DLD1 (cell line): Measurements from ENCODE around the gene ARL1.
"Not testable (repeated sequence)": the region's sequence is repeated elsewhere in the genome, so short reads cannot be mapped to it uniquely, and the experiment has no call there.

Experiments used
- in situ Hi-C: cut with HindIII; loops from 2 replicates; pipeline ENCODE4 v1.10.0; 2017; ENCODE audit warnings: low sequenced_read_pairs

The ARL1 gene

GRCh38 chr12:101407436-101408345 is at the start of gene ARL1:
TSS of gene ARL1 (minus strand) at chr12:101407772. CDS start at chr12:101407645, 127 bp downstream.
- in situ Hi-C loops: no loop called here

DNA sequence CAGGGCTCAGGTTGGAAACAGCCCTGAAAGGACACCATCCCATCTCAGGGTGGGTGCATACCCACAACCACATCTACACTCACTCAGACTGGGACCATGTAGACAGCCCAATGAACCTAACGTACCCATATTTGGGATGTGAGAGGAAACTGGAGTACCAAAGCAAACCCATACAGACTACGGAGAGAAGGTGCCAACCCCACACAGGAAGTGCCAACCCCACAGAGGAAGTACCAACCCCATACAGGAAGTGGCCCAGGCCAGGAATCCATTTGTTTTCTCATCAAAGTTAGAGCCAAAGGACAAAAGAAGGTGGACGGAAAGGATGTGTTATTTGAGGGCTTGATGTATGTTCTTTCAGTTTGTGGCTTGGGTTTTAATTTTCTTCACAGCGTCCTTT is 48.1 kb upstream of the ARL1 start:
- in situ Hi-C loops: no loop called here

GRCh38 chr12:101441461-101442224 is 34.1 kb upstream of the ARL1 start:
- in situ Hi-C loops: no loop called here

DNA sequence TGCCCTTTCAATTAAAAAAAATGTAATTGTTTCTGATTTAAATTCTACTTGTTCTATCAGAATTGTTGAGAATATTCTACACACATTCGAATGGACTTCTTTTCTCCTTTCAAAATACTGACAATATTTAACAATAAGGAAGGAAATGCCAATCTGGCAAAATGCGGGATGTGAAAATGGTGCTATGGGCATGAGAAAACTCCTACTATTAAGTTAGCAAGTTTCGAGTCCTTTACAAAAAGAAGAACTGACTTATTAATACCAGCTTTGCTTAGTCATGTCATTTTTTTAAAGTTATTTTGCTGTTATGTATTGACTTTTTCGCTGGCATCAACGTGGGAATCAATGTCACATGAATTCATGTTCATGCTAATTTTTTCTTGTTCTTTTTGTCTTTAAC is 31.7 kb upstream of the ARL1 start:
- in situ Hi-C loops: no loop called here

- in situ Hi-C loops: no loop called here
These were observed 28.6 kb upstream of the ARL1 start for GRCh38 chr12:101436136-101436535.

DNA sequence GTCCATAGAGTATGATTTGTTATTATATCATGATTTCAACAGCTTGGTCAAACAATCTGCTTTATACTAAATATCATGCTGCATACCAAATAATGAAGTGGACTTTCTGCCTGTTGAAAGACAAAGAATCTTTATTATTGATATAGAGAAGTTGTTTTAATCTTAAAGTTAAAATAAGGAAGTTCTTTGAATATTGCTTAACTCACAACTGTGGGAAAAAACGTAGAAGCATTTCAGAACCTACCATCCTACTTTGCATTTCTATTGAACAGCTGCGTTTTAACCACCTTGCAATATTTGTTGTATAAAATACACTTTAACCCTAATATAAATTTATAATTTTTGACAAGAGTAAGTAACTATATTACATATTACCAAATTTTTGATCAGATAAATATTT is 22.9 kb upstream of the ARL1 start:
- in situ Hi-C loops: no loop called here

- in situ Hi-C loops: no loop called here
These were observed 17.0 kb upstream of the ARL1 start for GRCh38 chr12:101424620-101425019.

GRCh38 chr12:101422066-101422465 is 14.5 kb upstream of the ARL1 start:
- in situ Hi-C loops: not testable (repeated sequence)

- in situ Hi-C loops: no loop called here
These were observed 7.7 kb upstream of the ARL1 start for GRCh38 chr12:101415228-101415627.

GRCh38 chr12:101414533-101415119 is 7.1 kb upstream of the ARL1 start:
- in situ Hi-C loops: no loop called here

DNA sequence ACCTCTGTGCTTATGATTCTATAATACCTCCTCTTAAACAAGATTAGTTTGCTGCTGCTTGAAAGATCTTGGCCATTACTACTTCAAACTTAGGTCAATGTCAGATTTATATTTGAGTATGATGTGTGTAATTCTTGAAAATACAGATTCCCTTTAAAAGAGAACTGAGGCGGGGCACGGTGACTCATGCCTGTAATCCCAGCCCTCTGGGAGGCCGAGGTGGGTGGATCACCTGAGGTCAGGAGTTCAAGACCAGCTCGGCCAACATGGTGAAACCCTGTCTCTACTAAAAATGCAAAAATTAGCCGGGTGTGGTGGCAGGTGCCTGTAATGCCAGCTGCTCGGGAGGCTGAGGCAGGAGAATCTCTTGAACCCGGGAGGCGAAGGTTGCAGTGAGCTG is 2.6 kb upstream of the ARL1 start:
- in situ Hi-C loops: not testable (repeated sequence)

DNA sequence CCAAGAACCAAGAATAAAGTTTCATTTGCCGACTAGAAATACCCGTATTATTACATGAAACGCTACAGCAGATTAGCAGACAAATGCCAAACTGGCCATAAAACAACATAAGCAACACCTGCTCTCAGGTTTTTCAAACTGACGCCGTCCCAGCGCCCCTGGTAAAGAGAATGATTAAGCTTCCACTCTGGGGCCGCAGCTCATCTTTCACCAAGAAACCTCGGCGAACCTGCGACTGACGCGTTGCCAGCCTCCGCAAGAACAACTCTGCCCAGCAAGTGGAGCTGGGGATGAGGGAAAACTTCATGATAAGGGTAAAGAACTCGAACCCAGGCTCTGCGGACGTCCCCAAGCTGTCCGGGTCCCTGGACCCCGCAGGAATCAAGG is 530 bp downstream of the ARL1 start:
- in situ Hi-C loops: no loop called here

- in situ Hi-C loops: not testable (repeated sequence)
These were observed 16.4 kb downstream of the ARL1 start for GRCh38 chr12:101391181-101391580.

DNA sequence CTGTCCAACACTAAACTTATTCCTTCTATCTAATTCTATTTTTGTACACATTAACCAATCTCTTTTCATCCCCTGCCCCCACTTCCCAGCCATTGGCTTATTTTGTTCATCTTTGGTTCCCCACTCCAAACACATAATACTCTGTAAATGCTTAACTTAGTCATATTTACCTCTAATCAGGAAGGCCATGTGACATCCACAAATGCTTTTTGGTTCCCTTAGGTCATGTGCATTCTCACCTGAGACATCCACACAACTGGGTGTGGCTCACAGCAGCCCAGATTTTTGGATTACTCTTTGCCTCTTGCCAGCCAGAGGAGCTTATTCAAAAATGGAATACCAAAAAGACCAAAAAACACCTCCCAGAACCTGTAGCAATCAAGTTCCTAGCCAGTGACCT is 28.4 kb downstream of the ARL1 start:
- in situ Hi-C loops: no loop called here

GRCh38 chr12:101375573-101375972 is 32.0 kb downstream of the ARL1 start:
- in situ Hi-C loops: no loop called here

DNA sequence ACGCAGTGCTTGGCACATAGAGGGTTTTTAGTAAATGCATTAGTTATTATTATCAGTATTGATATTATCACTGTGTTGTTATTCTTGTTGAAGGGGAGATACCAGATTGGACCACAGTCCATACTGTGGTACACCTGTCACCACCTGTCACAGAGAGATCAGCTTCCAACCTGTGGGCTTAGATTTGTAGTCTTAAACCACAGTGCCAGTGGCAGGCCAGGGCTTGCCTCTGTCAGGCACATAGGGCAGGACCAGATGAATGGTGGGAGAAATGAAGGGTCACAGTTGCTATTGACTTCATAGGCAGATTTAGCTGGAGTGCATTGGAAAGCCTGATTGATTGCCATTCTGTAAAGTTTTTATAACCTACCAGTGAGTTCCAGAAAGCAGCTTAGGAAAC is 35.1 kb downstream of the ARL1 start:
- in situ Hi-C loops: no loop called here

DNA sequence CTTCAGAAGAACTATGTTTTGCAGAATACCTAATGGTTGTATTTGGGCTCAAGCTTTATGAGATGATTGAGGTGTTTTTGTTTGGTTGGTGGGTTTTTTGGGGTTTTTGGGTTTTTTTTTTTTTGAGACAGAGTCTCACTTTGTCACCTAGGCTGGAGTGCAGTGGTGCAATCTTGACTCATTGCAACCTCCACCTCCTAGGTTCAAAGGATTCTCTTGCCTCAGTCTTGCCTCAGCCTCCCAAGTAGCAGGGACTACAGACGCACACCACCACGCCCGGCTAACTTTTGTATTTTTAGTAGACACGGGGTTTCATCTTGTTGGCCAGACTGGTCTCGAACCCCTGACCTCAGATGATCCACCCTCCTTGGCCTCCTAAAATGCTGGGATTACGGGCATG is 39.6 kb downstream of the ARL1 start:
- in situ Hi-C loops: no loop called here

DNA sequence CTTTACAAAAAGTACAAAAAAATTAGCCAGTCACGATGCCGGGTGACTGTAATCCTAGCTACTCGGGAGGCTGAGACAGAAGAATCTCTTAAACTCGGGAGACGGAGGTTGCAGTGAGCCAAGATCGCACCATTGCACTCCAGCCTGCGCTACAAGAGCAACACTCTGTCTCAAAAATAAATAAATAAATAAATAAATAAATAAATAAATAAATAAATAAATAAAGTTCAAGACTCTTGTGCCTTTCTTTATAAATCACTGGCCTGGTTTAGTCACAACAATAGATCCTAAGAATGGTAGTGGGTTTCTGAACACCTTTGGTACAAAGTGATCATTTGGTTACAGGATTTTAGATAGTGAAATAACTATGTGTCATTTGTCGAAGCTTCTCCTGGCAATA is 46.1 kb downstream of the ARL1 start:
- in situ Hi-C loops: no loop called here

GRCh38 chr12:101356794-101357193 is 50.8 kb downstream of the ARL1 start:
- in situ Hi-C loops: no loop called here

DNA sequence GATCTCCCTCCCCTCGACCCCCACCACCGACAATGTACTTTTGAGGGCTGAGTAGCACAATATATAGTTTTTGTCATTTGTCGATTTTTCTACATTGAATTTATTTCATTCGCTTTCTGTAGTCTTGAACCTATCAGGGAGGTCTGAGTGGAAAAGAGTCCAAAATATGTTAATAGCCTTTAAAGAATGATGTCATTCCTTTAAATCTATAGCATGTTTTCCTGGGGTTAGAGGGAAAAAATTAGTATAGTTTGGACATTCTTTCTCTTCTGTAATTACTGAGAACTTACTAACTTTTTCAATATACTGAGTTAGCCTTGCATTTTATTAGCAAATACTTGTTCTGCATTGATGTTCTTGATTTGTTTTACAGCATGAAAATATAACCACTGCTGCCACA is 55.9 kb downstream of the ARL1 start:
- in situ Hi-C loops: no loop called here

DNA sequence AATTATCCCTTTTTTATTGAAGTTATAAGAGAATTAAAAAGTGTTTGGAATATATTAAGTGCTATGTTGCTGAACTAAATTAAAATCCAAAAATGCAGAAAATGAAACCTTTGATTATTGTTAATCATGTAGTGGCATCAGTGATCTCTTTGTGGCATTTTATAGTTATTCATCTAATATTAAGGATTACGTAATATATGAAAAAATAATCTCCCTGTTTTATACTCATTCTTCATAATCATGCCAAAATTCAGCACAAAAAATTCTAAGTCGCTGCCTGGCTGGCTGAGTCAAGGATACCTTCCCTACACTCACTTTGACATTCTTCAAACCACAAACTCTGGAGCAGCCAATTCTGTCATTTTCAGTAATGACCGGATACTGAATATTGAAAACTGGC is 63.7 kb downstream of the ARL1 start:
- in situ Hi-C loops: no loop called here
